GM23248 (cell line): ENCODE data around the gene SRSF11. TPM values are rescaled to one million over a fixed set of nuclear protein-coding genes. Genes with fewer than 3 reads are reported as not detected.
"Not testable (repeated sequence)": the region's sequence is repeated elsewhere in the genome, so short reads cannot be mapped to it uniquely, and the experiment has no call there.

Source experiments
- DNase-seq: peaks from one replicate; pipeline ENCODE4 v3.0.0-alpha.2; 2015
- H2AFZ ChIP-seq: fragments of 200-600 bp; sonication (generic); 2 replicates; pipeline ENCODE4 v1.6.1; 2016; ENCODE audit warnings: antibody characterized with exemption
- H3F3A ChIP-seq: fragments of 200-600 bp; sonication (generic); 2 replicates; pipeline ENCODE4 v1.6.1; 2016; ENCODE audit warnings: mild to moderate bottlenecking, antibody characterized with exemption, mixed run types; ENCODE audit not compliant: insufficient read depth
- H3K27ac ChIP-seq: fragments of 200-600 bp; sonication (generic); 2 replicates; pipeline ENCODE4 v1.5.1; 2016; ENCODE audit warnings: mild to moderate bottlenecking
- H3K27me3 ChIP-seq: fragments of 200-600 bp; sonication (generic); replicated peaks from 2 replicates; pipeline ENCODE4 v1.6.1; 2016; ENCODE audit warnings: mild to moderate bottlenecking; ENCODE audit not compliant: insufficient read depth
- H3K36me3 ChIP-seq: fragments of 200-600 bp; sonication (generic); 2 replicates; pipeline ENCODE4 v1.6.1; 2016; ENCODE audit warnings: low read depth, mild to moderate bottlenecking
- H3K4me1 ChIP-seq: fragments of 200-600 bp; sonication (generic); 2 replicates; pipeline ENCODE4 v1.6.1; 2016; ENCODE audit warnings: mild to moderate bottlenecking; ENCODE audit not compliant: insufficient read depth
- H3K4me2 ChIP-seq: fragments of 200-600 bp; sonication (generic); one replicate; pipeline ENCODE4 v1.6.1; 2016; ENCODE audit warnings: mild to moderate bottlenecking; ENCODE audit not compliant: unreplicated experiment
- H3K4me3 ChIP-seq: fragments of 200-600 bp; sonication (generic); 2 replicates; pipeline ENCODE4 v1.5.1; 2016; ENCODE audit warnings: mild to moderate bottlenecking
- H3K79me2 ChIP-seq: fragments of 200-600 bp; sonication (generic); 2 replicates; pipeline ENCODE4 v1.6.1; 2016; ENCODE audit warnings: mild to moderate bottlenecking; ENCODE audit not compliant: insufficient read depth
- H3K9ac ChIP-seq: fragments of 200-600 bp; sonication (generic); 2 replicates; pipeline ENCODE4 v1.6.1; 2016; ENCODE audit warnings: mild to moderate bottlenecking
- H3K9me2 ChIP-seq: fragments of 200-600 bp; sonication (generic); 2 replicates; pipeline ENCODE4 v1.6.1; 2016; ENCODE audit warnings: mixed run types, mild to moderate bottlenecking, moderate library complexity; ENCODE audit not compliant: insufficient read depth
- H3K9me3 ChIP-seq: fragments of 200-600 bp; sonication (generic); one replicate; pipeline ENCODE4 v1.6.1; 2017; ENCODE audit warnings: low read depth
- H4K20me1 ChIP-seq: fragments of 200-600 bp; sonication (generic); 2 replicates; pipeline ENCODE4 v1.6.0; 2016; ENCODE audit not compliant: insufficient read depth
- EZH2 ChIP-seq: fragments of 200-600 bp; sonication (generic); IDR thresholded peaks from 2 replicates; pipeline ENCODE4 v1.6.1; 2018; ENCODE audit warnings: antibody characterized with exemption, mild to moderate bottlenecking; ENCODE audit not compliant: insufficient read depth, poor library complexity, severe bottlenecking
- EZH2phosphoT487 ChIP-seq: fragments of 200-600 bp; sonication (generic); IDR thresholded peaks from 2 replicates; pipeline ENCODE4 v1.6.1; 2018; ENCODE audit warnings: antibody characterized with exemption, moderate library complexity, mild to moderate bottlenecking, low read depth; ENCODE audit not compliant: insufficient read depth
- WGBS, 2 experiments: methylation state at CpG; one replicate each; pipeline ENCODE4 v1.1.6; 2015 to 2017; ENCODE audit warnings: low lambda C conversion rate in 2 of 2, low coverage in 1 of 2; ENCODE audit errors: missing lambda C conversion rate in 2 of 2; 5-methylcytosine and 5-hydroxymethylcytosine counted together
- in situ Hi-C: fragments of 300-500 bp; cut with MboI; formaldehyde crosslinking; loops from 2 replicates; pipeline ENCODE4 v1.15.0; 2020
- polyA plus RNA-seq: library from polyadenylated mRNA; unstranded; fragments of >200 nt; fragmentation: Nextera tagmentation; extraction: Ambion mirVana; gene quantifications from 2 replicates; pipeline ENCODE4 v1.2.1, GENCODE V29; 2016
- total RNA-seq: library from RNA; depleted of rRNA; stranded (reverse); fragments of >200 nt; shearing (Covaris generic); gene quantifications from 2 replicates; pipeline ENCODE4 v1.2.3, GENCODE V29; 2014

SRSF11 gene
- total and polyA plus RNA-seq, 2 experiments from 2014 or later = 110 to 157 TPM

- 58 to 61% methylated on average over 1 of the region's 1 CpG for WGBS, 2 experiments
- no peaks in the 10 kb centered on the region for H3K36me3 ChIP-seq
- H3K9me3 ChIP-seq = no peaks in the 10 kb centered on the region
- H3K9me2 ChIP-seq = no peaks in the 10 kb centered on the region
- H2AFZ ChIP-seq = peak overlapping the region; percentile 98
- peaks cover 37% of the 10 kb centered on the region for H3K4me1 ChIP-seq
- DNase-seq = no peak
- TF ChIP-seq EZH2phosphoT487 = no peak
- TF ChIP-seq EZH2 = no peak
- H3K27ac ChIP-seq = no peak overlapping the region
- peak overlapping the region; percentile 98 for H3K4me3 ChIP-seq
- H4K20me1 ChIP-seq = no peaks in the 10 kb centered on the region
- H3K4me2 ChIP-seq = peak overlapping the region; percentile 96
- no peaks in the 10 kb centered on the region for H3K27me3 ChIP-seq
- peaks cover 97% of the 10 kb centered on the region for H3K79me2 ChIP-seq
- in situ Hi-C loops = no loop called here
- peak overlapping the region; percentile 97 for H3K9ac ChIP-seq
- H3F3A ChIP-seq = peaks cover 10% of the 10 kb centered on the region
These were observed 17.0 kb upstream of the SRSF11 start for GRCh38 chr1:70204139-70204538.

- Histone ChIP-seq H3K4me2 (peak overlapping the region; percentile 96), H2AFZ (peak overlapping the region; percentile 98), H3K27me3 (no peaks in the 10 kb centered on the region), H3K4me3 (peak overlapping the region; percentile 98), H3F3A (peaks cover 10% of the 10 kb centered on the region), H3K36me3 (no peaks in the 10 kb centered on the region), H3K4me1 (peaks cover 37% of the 10 kb centered on the region), H3K9ac (peak overlapping the region; percentile 97), H3K9me2 (no peaks in the 10 kb centered on the region), H3K79me2 (peaks cover 97% of the 10 kb centered on the region), H4K20me1 (no peaks in the 10 kb centered on the region), H3K9me3 (no peaks in the 10 kb centered on the region), H3K27ac (peak overlapping the region; percentile 90)
- 0 to 3% methylated on average over 4 of the region's 4 CpGs for WGBS, 2 experiments
- TF ChIP-seq EZH2 (no peak), EZH2phosphoT487 (no peak)
- DNase-seq = peak; percentile 42
- in situ Hi-C loops = no loop called here
These were observed 16.6 kb upstream of the SRSF11 start for GRCh38 chr1:70204600-70204999.

- Histone ChIP-seq H3K27ac (peak overlapping the region; percentile 90), H3K4me2 (peak overlapping the region; percentile 96), H3K27me3 (no peaks in the 10 kb centered on the region), H2AFZ (peak overlapping the region; percentile 98), H4K20me1 (no peaks in the 10 kb centered on the region), H3K4me3 (peak overlapping the region; percentile 98), H3K9me2 (no peaks in the 10 kb centered on the region), H3K36me3 (no peaks in the 10 kb centered on the region), H3F3A (peaks cover 10% of the 10 kb centered on the region), H3K9ac (peak overlapping the region; percentile 97), H3K9me3 (no peaks in the 10 kb centered on the region), H3K4me1 (peaks cover 40% of the 10 kb centered on the region), H3K79me2 (peaks cover 97% of the 10 kb centered on the region)
- DNase-seq = peak; percentile 41
- TF ChIP-seq EZH2 = no peak
- TF ChIP-seq EZH2phosphoT487 = no peak
- in situ Hi-C loops = no loop called here
- 1% methylated on average over 11 of the region's 11 CpGs for WGBS, 2 experiments
These were observed 16.1 kb upstream of the SRSF11 start for GRCh38 chr1:70205071-70205433.

GRCh38 chr1:70205434-70206118, 15.6 kb upstream of the SRSF11 start, which contains the start of gene LRRC40:
LRRC40 (minus strand) TSS chr1:70205579; CDS start chr1:70205540, 39 bp downstream.
- TF ChIP-seq EZH2 (no peak), EZH2phosphoT487 (no peak)

GRCh38 chr1:70206833-70207232, 14.3 kb upstream of the SRSF11 start:
- H3K27ac ChIP-seq = peak overlapping the region; percentile 90
- H4K20me1 ChIP-seq, in situ Hi-C loops, H3K27me3 ChIP-seq, H3K9me2 ChIP-seq, H3K36me3 ChIP-seq, H3K9me3 ChIP-seq, H2AFZ ChIP-seq, DNase-seq: not testable (repeated sequence)
- H3K9ac ChIP-seq = peak overlapping the region; percentile 97
- H3K4me2 ChIP-seq = peak overlapping the region; percentile 96
- peaks cover 97% of the 10 kb centered on the region for H3K79me2 ChIP-seq
- peaks cover 58% of the 10 kb centered on the region for H3K4me1 ChIP-seq
- WGBS, 2 experiments = 71 to 72% methylated on average over 17 of the region's 17 CpGs
- H3K4me3 ChIP-seq = peak overlapping the region; percentile 98
- peaks cover 22% of the 10 kb centered on the region for H3F3A ChIP-seq

More at GRCh38 chr1:70205434-70206118, 15.6 kb upstream of the SRSF11 start, which contains the start of gene LRRC40:
- in situ Hi-C loops = no loop called here
- Histone ChIP-seq H3K79me2 (peaks cover 97% of the 10 kb centered on the region), H2AFZ (peak within 1 kb of the TSS; percentile 98), H3K4me2 (peak within 1 kb of the TSS; percentile 96), H3K4me1 (peaks cover 46% of the 10 kb centered on the region), H3K4me3 (peak within 1 kb of the TSS; percentile 98), H3K9me2 (no peaks in the 10 kb centered on the region), H3K9ac (peak within 1 kb of the TSS; percentile 97), H4K20me1 (no peaks in the 10 kb centered on the region), H3F3A (peaks cover 10% of the 10 kb centered on the region), H3K27ac (peak within 1 kb of the TSS; percentile 90), H3K9me3 (no peaks in the 10 kb centered on the region), H3K36me3 (no peaks in the 10 kb centered on the region), H3K27me3 (no peaks in the 10 kb centered on the region)
- WGBS, 2 experiments = 1 to 3% methylated on average over 35 to 47 of the region's 47 CpGs
- peak; percentile 98 for DNase-seq
